ENCODE data around the gene SRP14. TPM values are rescaled to one million over a fixed set of nuclear protein-coding genes. Genes with fewer than 3 reads are reported as not detected.
A peak's percentile ranks its signal among the peaks of the same experiment; 100 is the strongest.

SRP14 gene
- total RNA-seq, 1 experiment from 2014 or later = 274 TPM

DNA sequence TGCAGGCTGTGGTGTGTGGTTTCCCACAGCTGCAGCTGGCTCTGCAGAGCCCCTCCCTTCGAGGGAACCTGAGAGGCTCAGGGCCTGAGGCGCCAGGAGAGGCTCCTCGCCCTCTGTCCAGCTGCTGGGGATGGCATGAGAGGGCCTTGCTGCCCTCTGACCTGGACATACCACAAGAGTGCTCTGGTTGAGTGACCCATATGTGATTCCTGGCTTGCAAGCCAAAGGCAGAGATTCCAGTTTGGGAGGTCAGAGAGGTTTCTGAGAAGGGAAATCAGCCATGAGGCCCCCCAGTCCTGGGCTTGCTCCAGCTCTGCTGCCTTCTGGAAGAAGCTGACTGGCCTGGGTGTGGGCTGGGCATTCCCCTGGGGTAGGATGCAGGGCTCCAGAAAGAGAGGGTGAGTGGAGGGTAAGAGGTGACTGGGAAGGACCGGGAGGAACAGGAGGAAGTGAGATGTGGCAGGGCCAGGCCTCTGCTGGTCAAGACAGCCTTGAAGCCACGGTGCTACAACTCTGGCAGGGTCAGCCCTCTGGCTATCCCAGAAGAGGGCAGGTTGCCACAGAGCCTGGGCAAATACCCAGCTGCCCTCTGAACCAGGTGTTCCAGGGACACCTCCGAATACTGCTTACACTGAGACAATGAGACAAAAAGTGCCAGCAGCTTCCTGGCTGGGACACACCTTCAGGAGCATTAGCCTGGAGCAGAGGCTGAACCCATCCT is 16.0 kb upstream of the SRP14 start:
- Histone ChIP-seq H3K4me3 (ENCODE audit: low read depth, low read length, poor library complexity, severe bottlenecking) (no peak overlapping the region), H3K9me3 (ENCODE audit: low read depth, low read length, poor library complexity, severe bottlenecking) (no peaks in the 10 kb centered on the region), H3K36me3 (ENCODE audit: insufficient read depth, low read length, poor library complexity, severe bottlenecking) (no peaks in the 10 kb centered on the region), H3K27ac (ENCODE audit: low read depth, low read length, poor library complexity, severe bottlenecking) (peak overlapping the region; percentile 30), H3K27me3 (replicated peaks; ENCODE audit: insufficient read depth, low read depth, low read length, poor library complexity) (no peaks in the 10 kb centered on the region), H3K4me1 (ENCODE audit: insufficient read depth, low read length, poor library complexity, severe bottlenecking) (peaks cover 4% of the 10 kb centered on the region)
- no TSS peak for BruUV-seq (replicated peaks)
- no peak for DNase-seq (ENCODE audit: low spot score)
- TF ChIP-seq, protein P1, sequence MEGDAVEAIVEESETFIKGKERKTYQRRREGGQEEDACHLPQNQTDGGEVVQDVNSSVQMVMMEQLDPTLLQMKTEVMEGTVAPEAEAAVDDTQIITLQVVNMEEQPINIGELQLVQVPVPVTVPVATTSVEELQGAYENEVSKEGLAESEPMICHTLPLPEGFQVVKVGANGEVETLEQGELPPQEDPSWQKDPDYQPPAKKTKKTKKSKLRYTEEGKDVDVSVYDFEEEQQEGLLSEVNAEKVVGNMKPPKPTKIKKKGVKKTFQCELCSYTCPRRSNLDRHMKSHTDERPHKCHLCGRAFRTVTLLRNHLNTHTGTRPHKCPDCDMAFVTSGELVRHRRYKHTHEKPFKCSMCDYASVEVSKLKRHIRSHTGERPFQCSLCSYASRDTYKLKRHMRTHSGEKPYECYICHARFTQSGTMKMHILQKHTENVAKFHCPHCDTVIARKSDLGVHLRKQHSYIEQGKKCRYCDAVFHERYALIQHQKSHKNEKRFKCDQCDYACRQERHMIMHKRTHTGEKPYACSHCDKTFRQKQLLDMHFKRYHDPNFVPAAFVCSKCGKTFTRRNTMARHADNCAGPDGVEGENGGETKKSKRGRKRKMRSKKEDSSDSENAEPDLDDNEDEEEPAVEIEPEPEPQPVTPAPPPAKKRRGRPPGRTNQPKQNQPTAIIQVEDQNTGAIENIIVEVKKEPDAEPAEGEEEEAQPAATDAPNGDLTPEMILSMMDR (conservative IDR thresholded peaks at IDR 0.05; ENCODE audit: low read depth, low read length) = no peak
- no peak for TF ChIP-seq EZH2 (IDR thresholded peaks at IDR 0.05; ENCODE audit: borderline replicate concordance, low read depth, low read length, poor library complexity, severe bottlenecking)
- ChIA-PET POLR2A (ENCODE audit: low non-redundant PET) (no interaction called here), CTCF (no interaction called here)
- intact Hi-C loops (cut with micrococcal nuclease; ENCODE audit: unreplicated experiment) = no loop called here

DNA sequence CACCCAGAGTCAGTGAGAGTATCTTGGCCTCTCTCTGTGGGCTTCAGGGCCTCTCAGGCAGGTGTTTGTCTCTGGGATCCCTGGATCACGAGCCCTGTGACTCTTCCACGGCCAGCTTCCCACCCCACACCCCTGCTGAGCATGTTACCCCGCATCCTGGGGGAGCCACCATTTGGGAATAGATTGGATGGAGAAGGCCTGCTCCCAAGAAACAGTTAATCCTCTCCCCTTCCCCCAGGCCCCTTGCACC is 15.5 kb upstream of the SRP14 start:
- CTCF ChIA-PET = no interaction called here
- peaks cover 4% of the 10 kb centered on the region for H3K4me1 ChIP-seq (ENCODE audit: insufficient read depth, low read length, poor library complexity, severe bottlenecking)
- no TSS peak for BruUV-seq (replicated peaks)
- H3K27ac ChIP-seq (ENCODE audit: low read depth, low read length, poor library complexity, severe bottlenecking) = no peak overlapping the region
- H3K4me3 ChIP-seq (ENCODE audit: low read depth, low read length, poor library complexity, severe bottlenecking) = no peak overlapping the region
- no peaks in the 10 kb centered on the region for H3K27me3 ChIP-seq (replicated peaks; ENCODE audit: insufficient read depth, low read depth, low read length, poor library complexity)
- no peaks in the 10 kb centered on the region for H3K9me3 ChIP-seq (ENCODE audit: low read depth, low read length, poor library complexity, severe bottlenecking)
- no peaks in the 10 kb centered on the region for H3K36me3 ChIP-seq (ENCODE audit: insufficient read depth, low read length, poor library complexity, severe bottlenecking)
- TF ChIP-seq, protein P1 (conservative IDR thresholded peaks at IDR 0.05; ENCODE audit: low read depth, low read length) = no peak
- TF ChIP-seq EZH2 (IDR thresholded peaks at IDR 0.05; ENCODE audit: borderline replicate concordance, low read depth, low read length, poor library complexity, severe bottlenecking) = no peak
- POLR2A ChIA-PET (ENCODE audit: low non-redundant PET) = no interaction called here
- DNase-seq (ENCODE audit: low spot score) = no peak
- intact Hi-C loops (cut with micrococcal nuclease; ENCODE audit: unreplicated experiment) = no loop called here

DNA sequence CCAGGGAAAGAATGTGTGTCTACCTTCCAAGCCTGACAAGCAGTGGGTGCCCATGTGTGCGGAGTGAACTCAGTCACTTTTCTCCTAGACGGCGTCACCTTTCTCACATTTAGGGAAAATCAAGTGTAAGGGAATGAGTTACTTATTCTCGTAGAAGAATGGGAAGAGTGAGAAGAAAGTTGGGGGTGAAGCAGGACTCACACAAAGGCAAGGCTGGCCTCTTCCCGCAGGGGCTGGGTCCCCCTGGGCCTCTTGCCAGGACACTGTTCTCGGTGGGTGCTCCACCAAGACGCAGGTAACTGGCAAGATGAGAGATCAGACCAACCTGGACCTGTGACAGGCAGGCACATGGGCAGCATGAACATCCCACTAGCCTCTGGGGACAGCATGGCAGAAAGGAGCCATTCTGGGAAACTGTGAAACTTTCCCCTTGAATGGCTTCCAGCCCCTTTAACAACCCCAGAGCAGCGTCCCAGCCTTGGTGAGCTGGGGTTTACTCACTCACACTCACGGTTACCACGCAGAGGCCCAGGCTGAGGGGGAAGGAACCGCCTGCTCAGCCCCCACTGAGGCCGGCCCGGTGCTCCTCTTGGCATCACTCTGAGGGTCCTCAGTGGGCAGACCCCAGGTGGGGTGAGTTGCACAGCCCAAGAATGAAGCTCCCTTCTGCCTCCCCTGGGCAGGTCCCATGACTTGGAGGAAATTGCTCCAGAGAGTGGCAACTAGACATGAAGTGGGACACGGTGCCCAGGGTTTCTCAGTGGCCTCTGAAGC is 15.0 kb upstream of the SRP14 start:
- H3K4me3 ChIP-seq (ENCODE audit: low read depth, low read length, poor library complexity, severe bottlenecking) = no peak overlapping the region
- CTCF ChIA-PET = no interaction called here
- no peak for TF ChIP-seq EZH2 (IDR thresholded peaks at IDR 0.05; ENCODE audit: borderline replicate concordance, low read depth, low read length, poor library complexity, severe bottlenecking)
- TF ChIP-seq, protein P1 (conservative IDR thresholded peaks at IDR 0.05; ENCODE audit: low read depth, low read length) = no peak
- no TSS peak for BruUV-seq (replicated peaks)
- H3K27ac ChIP-seq (ENCODE audit: low read depth, low read length, poor library complexity, severe bottlenecking) = no peak overlapping the region
- POLR2A ChIA-PET (ENCODE audit: low non-redundant PET) = no interaction called here
- DNase-seq (ENCODE audit: low spot score) = no peak
- no peaks in the 10 kb centered on the region for H3K27me3 ChIP-seq (replicated peaks; ENCODE audit: insufficient read depth, low read depth, low read length, poor library complexity)
- H3K4me1 ChIP-seq (ENCODE audit: insufficient read depth, low read length, poor library complexity, severe bottlenecking) = peaks cover 4% of the 10 kb centered on the region
- intact Hi-C loops (cut with micrococcal nuclease; ENCODE audit: unreplicated experiment) = no loop called here
- no peaks in the 10 kb centered on the region for H3K36me3 ChIP-seq (ENCODE audit: insufficient read depth, low read length, poor library complexity, severe bottlenecking)
- H3K9me3 ChIP-seq (ENCODE audit: low read depth, low read length, poor library complexity, severe bottlenecking) = no peaks in the 10 kb centered on the region

Data from A673 (cell line).